HepG2 (cell line): Measurements from ENCODE around the gene CMIP.

Experiments used
- CTCF ChIP-seq: sonication (generic); formaldehyde crosslinking; IDR thresholded peaks from 2 replicates; pipeline ENCODE4 v1.5.0; 2020; ENCODE audit warnings: mild to moderate bottlenecking, missing genetic modification reagents, moderate library complexity
- GABPA ChIP-seq, 2 experiments: IDR thresholded peaks; 2 replicates each; pipeline ENCODE4 v1.6.1; 2011 to 2016; ENCODE audit warnings: low read depth in 2 of 2, low read length in 1 of 2, missing biosample characterization in 1 of 2, missing genetic modification characterization in 1 of 2
- KAT7 ChIP-seq: IDR thresholded peaks from 2 replicates; pipeline ENCODE4 v1.6.1; 2018; ENCODE audit warnings: borderline replicate concordance, missing compliant biosample characterization
- KAT8 ChIP-seq: IDR thresholded peaks from 2 replicates; pipeline ENCODE4 v1.6.1; 2016; ENCODE audit warnings: missing genetic modification reagents, missing compliant biosample characterization
- PCBP2 ChIP-seq: fragments of 200-400 bp; formaldehyde crosslinking; optimal IDR thresholded peaks from 2 replicates; pipeline ENCODE3; 2018; ENCODE audit warnings: low read length, low read depth; ENCODE audit not compliant: poor library complexity, severe bottlenecking
- POLR2AphosphoS2 ChIP-seq: IDR thresholded peaks from 2 replicates; pipeline ENCODE4 v1.6.1; 2011; ENCODE audit warnings: low read depth, low read length, improper control_type of control experiment
- SMAD3 ChIP-seq: sonication (generic); formaldehyde crosslinking; IDR thresholded peaks from 2 replicates; pipeline ENCODE4 v1.4.0; 2020; ENCODE audit warnings: missing genetic modification reagents
- ZBTB33 ChIP-seq: sonication (generic); formaldehyde crosslinking; IDR thresholded peaks from 2 replicates; pipeline ENCODE4 v1.4.0; 2020; ENCODE audit warnings: missing genetic modification reagents

- no peak for TF ChIP-seq POLR2AphosphoS2
- no peak for TF ChIP-seq ZBTB33 (CRISPR knock-in tag)
- TF ChIP-seq CTCF: no peak
- no peak for TF ChIP-seq KAT8 (CRISPR knock-in tag)
- no peak for TF ChIP-seq KAT7 (CRISPR knock-in tag)
- no peak for TF ChIP-seq SMAD3 (CRISPR knock-in tag)
- TF ChIP-seq PCBP2: no peak
- TF ChIP-seq GABPA (IDR thresholded peaks at IDR 0.05; ENCODE audit: low read depth, low read length): no peak
- no peak for TF ChIP-seq GABPA (CRISPR knock-in tag; IDR thresholded peaks at IDR 0.05; ENCODE audit: low read depth)
Observed at GRCh38 chr16:81693744-81694303, 249.2 kb downstream of the CMIP start.
